Measurements from ENCODE around the gene XPR1. TPM values are rescaled to one million over a fixed set of nuclear protein-coding genes. Genes with fewer than 3 reads are reported as not detected.
"Not testable (repeated sequence)": the region's sequence is repeated elsewhere in the genome, so short reads cannot be mapped to it uniquely, and the experiment has no call there.

Gene XPR1
- polyA plus RNA-seq, 1 donor, result 46.2 TPM

- DNase-seq, result no peak
Measured at GRCh38 chr1:180781718-180782117, 149.9 kb downstream of the XPR1 start.

- no peak for DNase-seq
Measured at GRCh38 chr1:180785291-180785690, 153.5 kb downstream of the XPR1 start.

DNA sequence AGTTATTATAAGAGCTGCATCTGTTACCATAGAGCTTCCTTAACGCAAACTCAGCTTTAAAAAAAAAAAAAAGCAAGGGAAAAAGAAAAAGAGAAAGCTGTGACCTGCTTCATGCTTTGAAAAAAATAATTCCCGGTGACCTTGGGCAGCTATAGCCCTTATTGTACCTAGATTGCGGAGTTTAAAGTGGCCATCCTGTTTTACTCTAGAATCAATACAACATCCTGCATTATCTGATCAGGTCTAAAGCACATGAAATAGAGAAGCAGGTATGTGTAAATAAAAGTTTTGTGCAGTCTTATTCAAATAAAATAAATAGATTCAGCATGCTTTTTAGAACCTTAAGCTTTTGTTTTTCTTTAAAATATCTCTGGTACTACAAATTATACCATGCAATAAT is 154.1 kb downstream of the XPR1 start:
- DNase-seq, result no peak

DNA sequence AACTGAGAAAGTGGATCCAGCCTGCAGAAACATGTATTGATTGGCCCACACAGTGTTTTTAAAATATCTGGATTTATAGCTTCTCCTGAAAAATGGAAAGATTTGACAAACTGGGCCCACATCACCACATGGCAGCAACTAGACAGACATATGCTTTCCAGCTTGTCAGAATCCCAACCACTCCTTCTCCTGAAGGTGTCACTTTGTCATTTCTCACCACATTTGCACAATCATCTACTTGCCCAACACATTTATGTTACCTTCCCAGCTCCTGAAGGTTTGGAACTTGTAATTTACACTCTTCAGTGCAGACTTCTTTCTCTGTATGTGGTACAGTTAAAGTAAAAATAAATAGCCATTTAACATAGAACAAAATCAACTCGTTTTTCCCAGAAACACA is 154.8 kb downstream of the XPR1 start:
- DNase-seq, result no peak

DNA sequence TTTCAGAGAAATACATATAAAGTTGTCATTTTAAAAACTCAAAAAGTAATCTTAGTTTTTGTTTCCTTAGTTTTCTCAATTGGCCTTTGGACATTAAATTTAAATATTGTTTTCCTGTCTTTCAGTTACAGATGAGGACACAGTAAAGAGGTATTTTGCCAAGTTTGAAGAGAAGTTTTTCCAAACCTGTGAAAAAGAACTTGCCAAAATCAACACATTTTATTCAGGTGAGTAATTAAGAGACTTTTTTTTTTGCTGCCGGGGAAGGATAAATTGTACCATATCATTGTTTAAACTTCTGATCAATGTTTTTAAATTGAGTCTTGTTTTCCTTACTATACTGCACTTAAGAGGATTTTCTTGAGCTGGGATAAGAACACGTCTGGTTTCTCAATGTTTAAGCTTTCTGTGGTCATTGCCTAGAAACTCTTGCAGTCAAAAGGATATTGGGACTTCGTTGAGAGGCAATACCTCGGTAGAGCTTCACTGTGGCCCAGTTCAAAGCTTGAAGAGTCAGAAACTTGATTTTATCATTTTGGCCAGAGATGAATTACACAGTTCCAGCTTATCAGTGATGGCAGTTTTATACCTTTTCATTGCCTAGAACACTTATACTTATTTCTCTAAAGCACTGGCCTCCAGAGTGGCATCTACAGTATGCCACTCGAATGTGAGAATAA is 155.9 kb downstream of the XPR1 start:
- DNase-seq, result no peak

GRCh38 chr1:180789460-180789859 is 157.6 kb downstream of the XPR1 start:
- no peak for DNase-seq

DNA sequence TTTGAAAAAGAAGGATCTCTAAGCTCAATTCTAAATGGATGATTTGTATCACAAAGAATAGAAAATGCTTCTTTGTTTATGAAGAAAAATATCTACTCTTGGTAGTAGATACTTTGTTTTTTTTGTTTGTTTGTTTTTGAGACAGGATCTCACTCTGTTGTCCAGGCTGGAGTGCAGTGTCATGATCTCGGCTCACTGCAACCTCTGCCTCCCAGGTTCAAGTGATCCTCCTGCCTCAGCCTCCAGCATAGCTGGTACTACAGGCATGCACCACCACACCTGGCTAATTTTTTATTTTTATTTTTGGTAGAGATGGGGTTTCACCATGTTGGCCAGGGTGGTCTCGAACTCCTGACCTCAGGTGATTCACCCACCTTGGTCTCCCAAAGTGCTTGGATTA is 159.3 kb downstream of the XPR1 start:
- not testable (repeated sequence) for DNase-seq

DNA sequence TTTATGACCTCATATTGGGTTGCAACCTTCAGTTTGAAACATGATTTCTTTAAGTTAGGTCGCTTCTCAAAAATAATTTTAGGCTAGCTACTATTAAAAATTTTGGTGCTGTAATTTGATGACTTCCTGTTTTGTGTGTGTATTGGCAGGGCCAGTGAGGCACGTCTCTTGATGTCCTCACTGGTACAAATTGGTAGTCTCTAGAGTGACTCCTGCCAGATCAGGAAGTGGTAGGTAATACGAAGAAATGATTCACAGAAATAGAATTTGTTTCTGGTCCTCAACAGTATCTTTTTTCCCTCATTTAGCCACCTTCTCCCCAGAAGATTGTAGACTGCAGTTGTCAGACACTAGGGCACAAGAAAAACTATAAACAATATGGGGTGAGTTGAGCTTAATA is 160.0 kb downstream of the XPR1 start:
- no peak for DNase-seq

DNA sequence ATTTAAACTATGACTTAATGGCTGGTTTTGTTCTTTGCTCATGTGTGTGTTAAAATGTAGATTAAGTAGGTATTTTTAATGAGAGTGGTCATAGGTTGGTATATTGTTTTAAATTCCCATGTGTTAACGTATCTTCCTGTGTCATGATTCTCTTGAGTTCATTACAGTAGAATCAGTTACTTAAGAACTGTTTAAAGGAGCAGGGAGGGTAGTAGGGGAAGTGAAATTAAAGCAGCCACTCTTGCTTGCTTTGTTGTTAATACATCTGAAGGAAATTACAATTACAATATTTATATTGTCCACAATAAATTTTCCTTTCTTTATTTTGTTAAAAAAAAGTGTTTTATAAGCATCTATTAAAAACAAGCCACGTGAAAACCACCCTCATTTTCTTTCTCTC is 161.6 kb downstream of the XPR1 start:
- DNase-seq, result no peak

- DNase-seq, result no peak
Measured at GRCh38 chr1:180796897-180797640, 165.2 kb downstream of the XPR1 start.

- DNase-seq, result no peak
Measured at GRCh38 chr1:180800945-180801344, 169.1 kb downstream of the XPR1 start.

DNA sequence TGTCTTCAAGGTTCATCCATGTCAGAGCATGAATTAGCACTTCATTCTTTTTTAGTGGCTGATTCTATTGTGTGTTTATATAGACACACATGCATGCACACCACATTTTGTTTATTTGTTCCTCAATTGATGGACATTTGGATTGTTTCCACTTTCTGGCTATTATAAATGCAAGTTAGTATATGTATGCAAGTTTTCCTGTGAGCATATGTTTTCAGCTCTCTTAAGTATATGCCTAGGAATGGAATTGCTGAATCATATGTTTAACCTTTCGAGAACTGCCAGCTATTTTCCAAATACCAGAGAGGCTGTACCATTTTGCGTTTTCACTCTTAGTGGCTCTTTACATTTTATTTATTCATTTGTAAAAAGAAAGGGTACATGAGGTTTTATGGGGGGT is 171.0 kb downstream of the XPR1 start:
- no peak for DNase-seq

GRCh38 chr1:180805316-180805715 is 173.5 kb downstream of the XPR1 start:
- DNase-seq, result no peak

DNA sequence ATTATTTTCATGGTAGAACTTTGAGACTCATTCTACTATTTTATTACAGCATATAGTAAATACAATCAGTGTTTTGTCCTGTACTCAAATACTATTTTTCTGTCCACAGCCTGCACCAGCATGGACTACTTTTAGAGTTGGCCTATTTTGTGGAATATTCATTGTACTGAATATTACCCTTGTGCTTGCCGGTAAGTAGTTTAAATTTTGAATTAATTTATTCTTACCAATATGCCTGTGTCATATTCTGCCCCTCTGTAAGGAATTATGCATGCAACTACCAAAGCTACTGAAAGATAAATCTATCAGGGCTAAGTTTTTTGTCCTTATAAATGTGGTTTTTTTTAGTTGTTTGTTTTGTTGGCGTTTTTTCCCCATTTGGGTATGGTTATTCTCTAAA is 179.5 kb downstream of the XPR1 start:
- no peak for DNase-seq

- no peak for DNase-seq
Measured at GRCh38 chr1:180811886-180812285, 180.1 kb downstream of the XPR1 start.

DNA sequence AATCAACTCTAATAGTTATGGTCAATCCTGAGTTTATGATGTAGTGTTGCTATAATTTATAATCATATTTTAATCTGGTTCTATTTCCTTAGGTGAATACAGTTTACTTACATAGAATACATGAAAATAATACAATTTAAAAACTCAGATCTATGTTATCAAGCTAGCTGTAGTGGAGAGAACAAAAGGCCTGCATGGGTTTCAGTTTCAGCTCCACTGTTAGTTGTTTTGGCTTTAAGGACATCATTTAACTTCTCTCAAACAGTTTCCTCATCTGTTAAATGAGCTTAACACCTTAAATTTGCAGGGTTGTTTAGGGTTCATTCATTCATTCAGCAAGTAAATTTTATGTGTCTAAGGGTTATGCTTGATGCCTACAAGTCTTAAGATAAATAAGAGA is 182.4 kb downstream of the XPR1 start:
- no peak for DNase-seq

DNA sequence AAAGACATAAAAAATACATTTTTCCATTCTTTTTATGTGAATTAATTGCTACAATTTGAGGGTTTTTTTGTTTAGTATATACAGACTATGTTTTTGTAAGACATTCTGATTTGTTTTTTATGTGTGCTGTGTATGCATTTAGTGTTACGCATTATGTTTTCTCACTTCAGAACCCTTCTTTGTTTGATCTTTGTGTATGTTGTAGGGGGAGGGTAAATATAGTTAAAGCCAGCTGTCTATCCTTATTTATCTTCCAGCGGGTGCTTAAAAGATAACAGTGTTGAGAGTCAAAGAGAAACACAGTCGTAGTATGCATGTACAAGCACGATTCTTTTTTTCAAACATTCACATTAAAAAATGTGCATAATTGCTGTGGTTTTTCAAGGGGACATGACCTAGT is 183.4 kb downstream of the XPR1 start:
- no peak for DNase-seq

DNA sequence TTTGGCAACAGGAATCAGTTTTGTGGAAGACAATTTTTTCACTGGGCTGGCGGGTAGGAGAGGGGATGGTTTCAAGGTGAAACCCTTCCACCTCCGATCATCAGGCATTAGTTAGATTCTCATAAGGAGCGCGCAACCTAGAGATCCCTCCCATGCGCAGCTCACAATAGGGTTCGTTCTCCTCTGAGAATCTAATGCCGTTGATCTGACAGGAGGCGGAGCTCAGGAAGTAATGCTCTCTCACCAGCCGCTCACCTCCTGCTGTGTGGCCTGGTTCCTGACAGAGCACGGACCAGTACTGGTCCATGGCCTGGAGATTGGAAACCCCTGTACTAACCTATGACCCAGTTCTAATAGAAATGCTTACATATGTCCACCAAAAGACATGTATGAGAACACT is 184.3 kb downstream of the XPR1 start:
- DNase-seq, result no peak

GRCh38 chr1:180821970-180822369 is 190.1 kb downstream of the XPR1 start:
- DNase-seq, result no peak

- DNase-seq, result not testable (repeated sequence)
Measured at GRCh38 chr1:180831507-180831906, 199.7 kb downstream of the XPR1 start.

GRCh38 chr1:180833180-180833579 is 201.4 kb downstream of the XPR1 start:
- DNase-seq, result not testable (repeated sequence)

DNA sequence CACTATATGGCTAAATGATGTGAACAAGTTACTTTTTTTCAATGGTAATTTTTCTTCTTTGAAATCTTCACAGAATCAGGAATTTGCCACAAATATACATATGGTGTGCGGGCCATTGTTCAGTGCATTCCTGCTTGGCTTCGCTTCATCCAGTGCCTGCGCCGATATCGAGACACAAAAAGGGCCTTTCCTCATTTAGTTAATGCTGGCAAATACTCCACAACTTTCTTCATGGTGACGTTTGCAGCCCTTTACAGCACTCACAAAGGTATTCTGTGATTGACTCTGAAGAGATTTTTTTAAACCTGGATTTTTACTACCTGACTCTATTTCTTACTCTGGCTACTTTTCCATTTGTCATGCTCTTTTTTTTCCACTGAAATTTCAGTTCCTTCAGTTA is 204.6 kb downstream of the XPR1 start:
- no peak for DNase-seq

- peak; percentile 21 for DNase-seq
Measured at GRCh38 chr1:180837020-180837419, 205.2 kb downstream of the XPR1 start.

GRCh38 chr1:180838535-180838934 is 206.7 kb downstream of the XPR1 start:
- no peak for DNase-seq
